Measurements from ENCODE around the gene SERPINE2.
"Not testable (repeated sequence)": the region's sequence is repeated elsewhere in the genome, so short reads cannot be mapped to it uniquely, and the experiment has no call there.

The SERPINE2 gene

DNA sequence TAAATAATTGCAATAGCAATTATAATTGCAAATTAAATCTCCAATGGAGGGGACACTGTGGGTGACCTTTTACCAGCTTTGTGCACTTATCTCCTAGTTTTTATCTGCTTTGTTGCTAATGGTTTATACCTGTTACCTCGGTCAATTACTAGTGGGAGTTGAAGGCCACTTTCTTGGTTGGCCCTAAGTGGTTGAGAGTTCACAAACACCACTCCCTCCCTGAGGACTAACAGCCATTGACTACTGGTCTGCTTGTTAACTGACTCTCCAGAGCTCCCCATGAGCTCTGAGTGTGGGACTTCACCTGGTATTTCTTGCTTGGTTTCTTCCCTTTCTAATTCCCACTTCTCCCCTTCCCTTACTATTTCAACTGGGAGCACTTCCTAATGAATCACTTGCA, 27.2 kb downstream of the SERPINE2 start:
- no peak for DNase-seq

DNA sequence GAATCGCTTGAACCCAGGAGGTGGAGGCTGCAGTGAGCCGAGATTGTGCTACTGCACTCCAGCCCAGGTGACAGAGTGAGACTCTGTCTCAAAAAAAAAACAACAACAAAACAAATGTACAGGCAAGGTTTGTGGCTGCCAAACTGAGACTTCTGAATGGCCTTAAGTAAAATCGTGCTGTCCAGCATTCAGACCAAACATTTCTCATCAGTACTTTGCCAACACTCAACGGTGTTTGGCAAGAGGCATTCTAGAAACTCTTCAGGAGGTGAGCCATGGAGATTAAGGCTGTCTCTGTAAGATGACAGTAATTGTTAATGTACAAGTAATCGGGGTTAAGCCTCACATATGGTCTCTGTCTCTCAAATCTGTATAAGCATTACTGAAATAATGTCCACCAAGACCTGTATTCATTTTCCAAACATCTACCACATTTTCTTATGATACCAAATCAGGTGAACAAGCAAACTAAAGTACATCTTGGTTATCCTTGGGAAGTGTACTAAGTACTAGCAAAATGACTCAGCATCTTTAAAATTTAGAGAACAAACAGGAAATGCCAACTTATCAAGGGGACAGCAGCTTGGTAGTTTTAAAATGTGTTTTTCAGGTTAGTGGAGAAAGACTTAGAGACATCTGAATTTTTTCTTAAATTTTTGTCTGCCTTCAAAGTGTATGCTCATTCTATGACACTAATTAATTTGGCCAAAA, 29.3 kb downstream of the SERPINE2 start:
- DNase-seq = no peak

DNA sequence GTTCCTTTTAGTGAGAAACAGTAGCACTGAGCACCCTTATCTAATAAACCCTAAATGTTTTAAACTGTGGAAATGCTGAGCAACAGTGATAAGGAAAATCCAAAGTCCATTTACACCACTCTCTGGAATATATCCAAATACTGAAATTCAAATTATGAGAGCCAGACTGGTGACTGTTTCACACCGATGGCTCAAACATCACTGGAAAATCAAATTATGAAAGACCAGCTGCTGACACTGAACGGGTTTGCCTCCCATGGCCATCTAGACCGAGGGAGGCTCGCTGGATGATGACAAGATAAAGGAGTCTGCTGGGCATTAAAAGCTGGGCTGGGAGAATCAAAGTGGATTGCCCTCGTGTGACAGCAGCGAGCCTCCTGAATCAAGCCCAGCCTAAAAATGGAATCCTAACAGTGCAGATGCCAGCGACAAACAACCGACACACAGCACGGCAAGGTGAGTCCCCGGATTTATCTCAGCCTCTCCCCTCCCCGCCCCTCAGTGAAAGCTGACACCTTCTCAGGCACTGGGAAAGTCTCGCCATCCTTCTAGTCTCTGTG, 30.3 kb downstream of the SERPINE2 start:
- no peak for DNase-seq

DNA sequence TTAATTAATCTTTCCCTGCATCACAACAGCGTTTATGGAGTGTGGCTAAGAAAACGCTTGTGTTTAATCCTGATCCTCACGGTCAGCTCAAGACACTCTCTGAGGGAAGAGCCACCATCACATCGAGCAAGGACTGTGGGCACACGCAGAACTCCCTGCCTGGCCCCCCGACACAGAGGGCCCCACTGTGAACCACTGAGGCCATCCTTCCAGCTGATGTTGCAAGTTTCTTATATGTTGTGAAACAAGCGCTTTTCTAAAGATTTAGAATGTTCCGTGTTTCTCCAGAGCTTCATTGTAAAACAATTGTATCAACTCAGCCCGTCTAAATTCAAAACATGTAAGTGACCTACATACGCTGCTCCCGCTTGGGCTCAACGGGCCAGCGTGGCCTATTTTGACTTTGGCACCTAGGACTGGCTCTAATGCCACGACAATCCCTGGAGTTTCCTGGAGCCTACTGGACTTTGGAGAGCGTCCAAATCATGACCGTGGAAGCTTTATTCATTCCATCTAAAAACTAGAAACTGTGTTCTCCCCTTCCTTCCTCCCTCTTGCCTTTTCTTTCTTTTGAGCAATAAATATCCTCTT, 34.9 kb downstream of the SERPINE2 start:
- peak in 6 of 14 donors; percentile 16 to 48 (median 26) for DNase-seq

DNA sequence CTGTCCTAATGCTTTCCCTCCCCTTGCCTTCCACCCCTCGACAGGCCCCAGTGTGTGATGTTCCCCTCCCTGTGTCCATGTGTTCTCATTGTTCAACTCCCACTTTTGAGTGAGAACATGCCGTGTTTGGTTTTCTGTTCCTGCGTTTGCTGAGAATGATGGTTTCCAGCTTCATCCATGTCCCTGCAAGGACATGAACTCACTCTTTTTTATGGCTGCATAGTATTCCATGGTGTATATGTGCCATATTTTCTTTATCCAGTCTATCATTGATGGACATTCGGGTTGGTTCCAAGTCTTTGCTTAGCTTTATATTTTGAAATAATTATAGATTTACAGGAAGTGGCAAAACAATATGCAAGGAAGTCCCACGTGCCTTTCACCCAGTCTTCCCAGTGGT, 38.4 kb downstream of the SERPINE2 start:
- DNase-seq = not testable (repeated sequence)

DNA sequence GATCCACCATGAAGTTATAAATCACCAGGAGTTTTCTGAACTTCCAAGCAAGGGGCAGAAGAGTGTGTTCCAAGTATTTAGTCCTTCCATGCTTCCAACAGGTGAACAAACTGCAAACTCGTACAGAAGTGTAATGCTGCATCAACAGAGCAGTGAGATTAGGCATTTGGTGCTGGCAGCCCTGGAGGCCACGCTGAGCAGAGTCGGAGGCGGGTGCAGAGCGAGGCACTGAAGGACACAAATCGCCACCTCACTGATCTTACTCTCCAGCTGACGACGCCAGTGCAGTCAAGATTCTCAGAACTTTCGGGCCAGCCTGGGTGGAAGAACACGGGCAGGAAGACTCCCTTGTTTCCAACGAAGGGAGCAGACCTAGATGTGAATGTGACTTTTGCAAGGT, 39.2 kb downstream of the SERPINE2 start:
- no peak for DNase-seq

DNA sequence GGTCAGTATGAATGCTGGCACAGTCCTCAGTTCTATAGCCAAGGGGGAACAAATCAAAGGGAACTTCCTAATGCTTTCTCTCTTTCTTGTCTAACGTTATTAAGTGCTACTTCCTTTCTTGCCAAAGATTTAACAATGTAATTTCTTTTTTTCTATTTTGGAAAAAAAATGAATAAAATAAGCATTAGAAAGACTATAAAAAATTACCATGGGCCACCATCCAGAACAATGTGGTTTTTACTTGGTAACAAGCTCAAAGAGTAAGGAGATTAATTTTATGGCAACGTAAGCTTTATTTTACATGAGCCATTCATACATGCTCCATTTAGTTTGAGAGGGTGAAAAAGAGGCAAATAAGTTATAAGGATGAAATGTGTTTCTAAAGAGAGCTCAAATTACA, 40.1 kb downstream of the SERPINE2 start:
- no peak for DNase-seq

DNA sequence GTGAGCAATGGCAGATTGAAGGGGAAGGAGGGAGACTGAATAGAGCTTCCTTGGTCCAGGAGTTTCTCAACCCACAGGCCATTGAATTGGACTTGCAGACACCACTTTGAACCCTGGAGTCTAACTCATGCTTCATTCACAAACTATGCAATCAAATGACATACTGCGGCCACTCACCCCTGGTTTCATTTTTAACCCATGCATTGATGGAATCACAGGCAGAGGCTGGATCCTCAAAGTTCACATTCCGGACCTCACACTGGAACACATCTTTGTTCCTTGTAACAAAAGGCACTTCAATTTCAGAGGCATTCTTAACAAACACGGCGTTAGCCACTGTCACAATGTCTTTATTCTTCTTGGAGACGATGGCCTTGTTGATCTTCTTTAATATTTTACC, 41.1 kb downstream of the SERPINE2 start:
- no peak for DNase-seq

DNA sequence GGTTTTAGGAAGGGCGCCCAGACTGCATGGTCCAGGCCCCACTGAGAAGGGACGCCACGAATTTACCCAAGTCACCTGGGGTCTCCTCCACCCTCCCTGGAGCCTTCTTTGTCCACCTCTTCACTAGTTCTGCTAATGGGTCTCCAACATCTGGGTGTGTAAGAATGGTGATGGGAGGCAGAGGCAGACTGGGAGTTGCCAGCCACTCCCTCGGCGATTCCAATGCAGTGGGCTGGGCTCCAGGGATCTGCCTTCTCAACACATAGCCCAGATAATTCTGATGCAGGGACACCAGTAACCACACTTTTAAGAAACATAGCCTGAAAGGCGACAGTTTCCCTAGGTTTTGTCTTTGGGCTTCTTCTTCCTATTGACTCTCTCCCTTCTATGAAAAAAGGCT, 42.7 kb downstream of the SERPINE2 start:
- DNase-seq = no peak

DNA sequence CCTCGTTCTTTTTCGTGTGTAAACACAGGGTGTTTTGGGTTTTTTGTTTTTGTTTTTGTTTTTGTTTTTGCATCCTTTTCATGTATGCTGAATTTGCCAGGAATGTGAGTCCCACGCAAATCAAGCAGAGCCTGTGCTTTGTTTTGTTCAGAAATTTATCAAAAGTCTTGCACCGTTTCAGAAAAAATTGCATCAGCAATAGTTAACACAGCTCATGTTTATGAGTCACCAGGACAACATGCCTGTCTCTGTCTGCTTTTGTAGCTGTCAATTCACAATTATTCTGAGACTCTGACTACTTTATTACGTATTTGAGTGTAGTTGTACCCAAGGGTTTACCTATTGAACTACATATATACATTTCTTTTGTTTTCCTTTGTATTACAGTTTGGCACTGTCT, 43.5 kb downstream of the SERPINE2 start:
- no peak for DNase-seq

DNA sequence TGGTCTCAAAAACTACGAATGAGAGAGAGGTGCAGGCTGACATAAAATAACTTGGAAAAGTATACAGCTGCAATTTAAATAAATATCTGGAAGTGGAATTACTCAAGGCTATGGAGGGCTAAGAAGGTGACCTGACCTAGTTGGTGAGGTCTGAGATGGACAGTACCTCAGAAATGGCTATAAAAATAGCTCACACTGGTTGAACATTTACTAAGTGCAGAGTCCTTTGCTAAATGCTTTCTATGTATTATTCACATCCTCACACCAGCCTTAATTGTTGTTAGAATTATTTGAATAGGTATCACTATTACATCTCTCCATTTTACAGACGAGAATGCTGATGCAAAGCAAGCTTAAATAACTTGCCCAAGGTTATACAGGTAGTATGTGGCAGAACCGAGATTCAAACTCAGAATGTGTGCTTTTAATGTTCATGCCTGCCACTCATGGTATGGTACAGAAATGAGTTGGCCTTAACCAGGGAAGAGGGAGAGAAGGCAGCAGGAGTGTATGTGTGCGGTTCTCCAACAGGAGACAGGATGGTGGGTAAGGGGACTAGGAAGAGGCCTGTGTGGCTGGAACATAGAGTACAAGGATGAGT, 44.4 kb downstream of the SERPINE2 start:
- no peak for DNase-seq

DNA sequence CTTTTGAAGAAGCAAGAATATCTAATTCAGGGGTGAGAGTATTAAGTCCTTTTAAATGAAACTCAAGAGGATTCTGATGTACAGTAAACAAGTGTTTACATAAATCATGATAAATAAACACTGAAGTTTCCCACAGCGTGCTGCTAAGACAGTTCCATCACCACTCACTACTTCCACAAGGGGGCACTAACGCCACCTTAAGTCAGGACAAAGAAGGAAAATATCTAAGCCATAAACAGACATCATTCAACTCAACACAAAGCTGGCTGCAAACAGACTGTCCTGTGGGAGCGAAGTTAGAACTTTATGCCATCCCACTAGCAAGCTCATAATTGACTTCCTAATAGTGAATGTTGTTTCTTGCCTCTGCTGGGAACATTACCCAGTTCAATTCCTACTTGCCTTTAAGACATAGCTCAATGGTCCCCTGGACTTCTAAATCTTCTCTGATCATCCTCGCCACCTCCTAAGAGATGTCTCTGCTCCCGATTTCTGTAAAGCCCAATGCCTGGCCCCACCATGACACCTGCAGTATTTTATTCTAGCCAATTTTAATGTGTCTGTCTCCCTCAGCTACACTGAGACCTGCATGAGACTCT, 45.4 kb downstream of the SERPINE2 start:
- peak in 10 of 14 donors; percentile 3 to 38 (median 28) for DNase-seq

DNA sequence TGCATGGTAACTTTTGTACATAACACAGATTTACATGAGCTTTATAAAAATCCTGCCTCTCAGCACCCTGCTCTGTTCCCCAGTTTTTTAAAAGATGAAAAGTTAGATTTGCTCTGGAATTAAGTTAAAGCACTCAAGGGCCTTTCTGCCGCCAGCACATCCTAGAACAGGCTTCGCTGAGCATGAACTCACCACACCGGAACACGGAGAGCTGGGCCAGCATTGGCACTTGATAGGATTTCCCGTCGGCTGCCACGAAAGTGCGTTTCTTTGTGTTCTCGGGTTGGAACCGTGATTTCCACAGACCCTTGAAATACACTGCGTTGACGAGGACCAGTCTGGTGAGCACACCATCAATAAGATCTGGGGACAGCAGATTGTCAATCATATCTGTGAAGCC, 47.5 kb downstream of the SERPINE2 start:
- DNase-seq = no peak

DNA sequence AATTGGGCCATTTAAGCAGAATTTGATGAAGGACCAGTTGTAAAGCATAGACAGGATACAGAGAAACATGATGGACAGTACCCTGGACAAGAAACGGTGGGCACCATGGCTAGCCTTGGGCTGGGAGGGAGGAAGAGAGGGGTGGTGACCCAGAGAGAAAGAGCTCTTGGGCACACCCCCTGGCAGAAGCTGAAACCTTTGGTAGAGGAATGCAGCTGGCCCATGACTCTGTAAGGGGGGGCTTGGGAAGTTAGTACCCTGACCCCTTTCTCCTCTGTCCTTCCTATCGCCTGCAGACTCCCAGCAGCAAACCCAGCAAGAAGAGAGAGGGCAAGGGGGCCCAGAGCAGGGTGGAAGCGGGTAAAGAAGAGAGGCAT, 49.2 kb downstream of the SERPINE2 start:
- no peak for DNase-seq

DNA sequence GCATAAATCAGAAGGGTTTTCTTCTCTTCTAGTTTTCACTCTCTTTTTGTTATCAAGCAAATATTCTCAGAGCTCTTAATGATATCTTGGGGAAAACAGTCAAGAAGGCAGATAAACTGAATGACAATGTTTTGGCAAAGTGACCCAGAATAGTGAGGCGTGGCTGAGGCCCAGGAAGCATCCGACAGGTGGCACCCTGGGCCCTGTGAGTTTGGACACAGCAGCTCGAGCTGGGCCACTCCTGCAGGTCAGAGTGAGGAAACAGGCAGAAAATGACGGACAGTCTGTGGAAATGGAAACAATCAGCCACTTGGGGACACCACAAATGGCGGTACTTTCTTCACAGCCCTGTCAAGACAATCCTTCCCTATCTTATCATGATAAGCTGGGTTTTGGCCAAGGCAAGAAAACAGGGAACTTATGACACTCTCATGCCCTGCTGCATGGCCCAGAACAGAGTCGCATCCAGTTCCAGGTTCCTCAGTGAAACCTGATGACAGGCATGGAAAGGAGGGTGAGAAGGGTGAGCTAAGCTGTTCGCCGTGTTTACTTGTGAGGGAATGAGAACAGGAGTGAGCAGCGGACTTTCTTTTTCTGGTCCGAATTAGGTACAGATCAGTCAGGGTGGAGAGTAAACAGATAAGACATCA, 49.8 kb downstream of the SERPINE2 start:
- no peak for DNase-seq

DNA sequence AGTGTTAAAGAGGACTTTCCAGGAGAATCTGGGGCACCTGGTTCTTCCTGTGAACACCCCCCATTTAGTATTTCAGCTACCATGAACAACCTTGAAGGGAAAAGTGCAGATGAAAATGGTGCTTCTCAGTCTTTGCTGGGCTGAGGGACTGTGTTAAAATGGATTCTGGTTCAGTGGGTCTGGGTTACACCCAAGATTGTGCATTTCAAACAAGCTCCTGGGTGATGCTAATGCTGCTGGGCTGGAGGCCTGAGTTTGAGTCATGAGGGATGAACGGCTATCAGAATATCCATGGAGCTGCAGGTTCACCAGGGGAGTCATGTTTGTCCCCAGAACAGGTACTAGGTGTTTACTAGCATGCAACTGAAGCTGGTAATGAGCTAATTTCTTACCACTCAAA, 57.8 kb downstream of the SERPINE2 start:
- DNase-seq = no peak

DNA sequence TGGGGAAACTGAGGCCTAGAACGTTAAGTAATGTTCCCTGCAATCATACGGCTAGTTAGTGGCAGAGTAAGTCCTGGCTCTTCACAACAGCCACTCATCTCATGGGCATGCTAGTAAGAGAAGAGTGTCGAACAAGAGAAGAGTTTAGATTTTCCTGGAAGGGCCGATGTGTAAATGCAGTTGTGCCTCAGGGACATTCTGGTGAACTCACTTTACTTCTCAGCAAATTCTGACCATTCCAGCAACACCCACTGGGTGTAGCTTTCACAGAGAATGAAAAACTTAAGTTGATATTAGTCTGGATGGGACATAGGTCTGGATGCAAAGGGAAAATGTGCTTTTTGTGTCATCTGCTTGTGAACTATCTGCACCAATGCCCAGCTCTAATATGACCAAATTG, 58.3 kb downstream of the SERPINE2 start:
- DNase-seq = no peak

DNA sequence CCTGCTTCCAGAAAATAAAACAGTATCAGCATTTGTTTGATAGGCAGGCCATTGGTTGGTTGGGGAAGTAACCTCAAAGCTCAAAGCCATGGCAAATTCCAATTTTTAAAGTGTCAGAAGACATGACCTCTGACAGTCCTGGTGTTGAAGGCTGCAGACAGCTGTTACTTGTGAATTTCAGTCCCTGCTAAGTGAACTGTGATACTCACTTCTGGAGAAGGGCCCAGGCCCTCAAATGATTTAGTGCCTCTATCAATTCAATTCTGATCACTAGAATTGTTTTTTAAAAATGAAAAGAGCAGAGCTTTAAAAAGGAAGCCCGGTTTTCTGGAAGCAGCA, 58.7 kb downstream of the SERPINE2 start:
- no peak for DNase-seq

DNA sequence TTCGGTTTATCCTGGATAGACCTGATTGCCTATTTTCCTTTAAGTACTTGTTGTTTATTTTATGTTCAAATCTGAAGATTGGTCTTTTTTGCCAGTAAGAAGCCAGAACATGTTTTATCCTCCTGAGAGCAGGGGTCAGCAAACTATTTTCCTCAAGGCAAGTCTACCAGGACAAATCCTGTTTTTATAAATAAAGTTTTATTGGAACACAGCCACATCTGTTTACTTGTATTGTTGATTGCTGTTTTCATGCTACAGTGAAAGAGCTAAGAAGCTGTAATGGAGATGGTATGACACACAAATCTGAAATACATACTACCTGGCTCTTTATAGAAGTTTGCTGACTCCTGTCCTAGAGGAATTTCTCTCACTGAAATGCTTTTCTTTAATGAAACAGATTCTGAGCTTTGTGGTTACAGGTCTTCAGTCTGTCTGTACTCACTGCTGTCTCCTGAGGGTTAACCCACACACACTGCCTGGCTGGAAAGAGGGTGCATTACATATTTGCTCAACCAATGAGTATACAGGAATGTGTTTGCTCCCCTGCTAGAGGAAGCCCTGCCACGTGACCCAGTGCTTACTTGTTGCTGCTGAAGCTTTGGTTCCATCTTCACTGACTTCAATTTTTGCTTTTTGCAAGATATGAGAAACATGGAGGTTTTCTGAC, 59.2 kb downstream of the SERPINE2 start:
- DNase-seq = no peak

DNA sequence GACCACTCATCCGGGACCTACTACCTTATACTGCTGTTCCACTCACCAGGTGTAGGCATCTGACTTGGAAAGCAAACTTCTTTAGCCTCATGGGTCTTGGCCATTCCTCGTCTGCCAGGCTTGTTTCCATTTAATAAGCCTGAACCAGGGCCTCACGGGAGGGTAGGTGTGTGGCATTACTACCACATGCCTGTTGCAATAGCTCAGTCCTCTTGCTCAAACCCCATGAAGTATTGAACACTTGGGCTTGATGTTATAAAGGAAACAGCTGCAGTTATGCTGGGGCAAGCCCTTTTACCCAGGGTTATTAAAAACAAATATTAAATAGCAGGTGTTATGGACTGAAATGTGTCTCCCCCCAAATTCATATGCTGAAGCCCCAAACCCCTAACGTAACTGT, 60.6 kb downstream of the SERPINE2 start:
- DNase-seq = no peak

DNA sequence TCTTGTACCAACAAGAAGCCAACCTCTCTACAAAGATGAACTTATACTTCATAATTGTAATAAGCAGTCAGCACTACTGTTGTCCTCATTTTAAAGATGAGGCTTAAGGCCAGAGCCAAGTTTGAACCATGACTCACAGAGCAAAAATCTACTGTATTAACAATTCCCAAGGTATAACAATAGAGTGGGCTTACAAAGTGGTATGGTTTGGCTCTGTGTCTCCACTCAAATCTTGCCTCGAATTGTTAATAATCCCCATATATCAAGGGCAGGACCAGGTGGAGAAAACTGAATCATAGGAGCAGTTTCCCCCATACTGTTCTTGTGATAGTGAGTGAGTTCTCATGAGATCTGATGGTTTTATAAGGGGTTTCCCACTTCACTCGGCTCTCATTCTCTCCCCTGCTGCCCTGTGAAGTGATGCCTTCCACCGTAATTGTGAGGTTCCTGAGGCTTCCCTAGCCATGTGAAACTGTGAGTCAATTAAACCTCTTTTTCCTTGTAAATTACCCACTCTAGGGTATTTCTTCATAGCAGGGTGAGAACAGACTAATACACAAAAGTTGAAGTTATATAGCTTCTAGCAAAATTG, 62.4 kb downstream of the SERPINE2 start:
- no peak for DNase-seq

DNA sequence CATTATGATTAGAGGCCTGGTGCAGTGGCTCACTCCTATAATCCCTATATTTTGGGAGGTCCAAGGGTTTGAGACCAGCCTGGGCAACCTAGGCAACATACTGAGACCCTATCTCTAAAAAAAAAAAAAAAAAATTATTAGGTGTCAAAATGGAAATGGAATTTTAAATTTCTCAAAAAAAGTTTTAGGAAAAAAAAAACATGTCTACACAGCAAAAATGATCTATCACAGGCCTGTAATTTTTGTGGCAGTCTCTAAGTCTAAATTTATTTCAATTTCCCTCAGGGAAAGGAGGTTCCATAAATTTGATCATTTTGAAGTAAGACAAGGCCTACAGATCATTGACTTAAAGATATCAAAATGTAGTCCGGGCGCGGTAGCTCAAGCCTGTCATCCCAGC, 65.5 kb downstream of the SERPINE2 start:
- DNase-seq = no peak
